Measurements from ENCODE around the gene CNBP.
"Not testable (repeated sequence)": the region's sequence is repeated elsewhere in the genome, so short reads cannot be mapped to it uniquely, and the experiment has no call there.

Gene CNBP

DNA sequence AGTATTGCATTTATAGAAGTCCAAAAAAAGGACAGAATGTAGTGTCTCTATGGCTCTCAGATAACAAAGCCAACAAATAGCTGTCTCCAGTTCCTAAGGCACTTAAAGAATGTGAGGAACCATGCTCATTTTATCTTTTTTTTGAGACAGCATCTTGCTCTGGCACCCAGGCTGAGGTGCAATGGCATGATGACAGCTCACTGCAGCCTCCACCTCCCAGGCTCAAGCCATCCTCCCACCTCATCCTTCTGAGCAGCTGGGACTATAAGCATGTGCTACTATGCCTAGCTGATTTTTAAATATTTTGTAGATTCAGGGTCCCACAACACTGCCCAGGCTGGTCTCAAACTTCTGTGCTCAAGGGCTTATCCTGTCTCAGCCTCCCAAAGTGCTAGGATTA lies 38.9 kb downstream of the CNBP start:
- TF ChIP-seq, protein P1, sequence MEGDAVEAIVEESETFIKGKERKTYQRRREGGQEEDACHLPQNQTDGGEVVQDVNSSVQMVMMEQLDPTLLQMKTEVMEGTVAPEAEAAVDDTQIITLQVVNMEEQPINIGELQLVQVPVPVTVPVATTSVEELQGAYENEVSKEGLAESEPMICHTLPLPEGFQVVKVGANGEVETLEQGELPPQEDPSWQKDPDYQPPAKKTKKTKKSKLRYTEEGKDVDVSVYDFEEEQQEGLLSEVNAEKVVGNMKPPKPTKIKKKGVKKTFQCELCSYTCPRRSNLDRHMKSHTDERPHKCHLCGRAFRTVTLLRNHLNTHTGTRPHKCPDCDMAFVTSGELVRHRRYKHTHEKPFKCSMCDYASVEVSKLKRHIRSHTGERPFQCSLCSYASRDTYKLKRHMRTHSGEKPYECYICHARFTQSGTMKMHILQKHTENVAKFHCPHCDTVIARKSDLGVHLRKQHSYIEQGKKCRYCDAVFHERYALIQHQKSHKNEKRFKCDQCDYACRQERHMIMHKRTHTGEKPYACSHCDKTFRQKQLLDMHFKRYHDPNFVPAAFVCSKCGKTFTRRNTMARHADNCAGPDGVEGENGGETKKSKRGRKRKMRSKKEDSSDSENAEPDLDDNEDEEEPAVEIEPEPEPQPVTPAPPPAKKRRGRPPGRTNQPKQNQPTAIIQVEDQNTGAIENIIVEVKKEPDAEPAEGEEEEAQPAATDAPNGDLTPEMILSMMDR (IDR thresholded peaks at IDR 0.05; ENCODE audit: low read length, missing control alignments), result no peak
- no peak overlapping the region for H3K4me3 ChIP-seq (replicated peaks; ENCODE audit: low read depth, low read length)
- no peak for DNase-seq (ENCODE audit: low read depth)

DNA sequence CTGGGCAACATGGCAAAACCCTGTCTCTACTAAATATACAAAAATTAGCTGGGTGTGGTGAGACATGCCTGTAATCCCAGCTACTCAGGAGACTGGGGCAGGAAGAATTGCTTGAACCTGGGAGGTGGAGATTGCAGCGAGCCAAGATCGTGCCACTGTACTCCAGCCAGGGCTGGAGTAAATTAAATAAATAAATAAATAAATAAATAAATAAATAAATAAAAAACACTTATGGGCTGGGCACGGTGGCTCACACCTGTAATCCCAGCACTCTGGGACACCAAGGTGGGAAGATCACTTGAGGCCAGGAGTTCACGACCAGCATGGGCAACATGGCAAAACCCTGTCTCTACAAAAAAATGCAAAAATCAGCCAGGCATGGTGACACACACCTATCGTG lies 42.7 kb downstream of the CNBP start:
- DNase-seq (ENCODE audit: low read depth); H3K4me3 ChIP-seq (replicated peaks; ENCODE audit: low read depth, low read length): not testable (repeated sequence)

DNA sequence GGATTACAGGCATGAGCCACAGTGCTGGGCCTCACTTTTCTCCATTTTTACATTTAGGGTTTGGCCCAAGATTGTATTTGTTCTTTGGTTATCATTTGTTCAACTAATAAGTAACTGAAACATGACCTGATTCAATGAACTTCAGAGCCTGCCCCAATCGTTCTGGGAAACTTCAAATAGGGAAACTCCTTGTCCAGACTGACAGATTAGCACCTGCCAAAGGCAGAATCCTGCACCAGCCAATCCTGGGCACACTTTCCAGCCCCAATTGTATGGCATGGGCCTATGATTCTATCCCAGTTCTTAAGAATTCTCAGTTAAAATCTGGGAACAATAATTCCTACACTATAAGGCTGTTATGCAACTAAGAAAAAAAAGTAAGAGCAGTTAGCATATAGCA lies 43.8 kb downstream of the CNBP start:
- TF ChIP-seq, protein P1 (IDR thresholded peaks at IDR 0.05; ENCODE audit: low read length, missing control alignments), result no peak
- DNase-seq (ENCODE audit: low read depth), result no peak
- H3K4me3 ChIP-seq (replicated peaks; ENCODE audit: low read depth, low read length), result no peak overlapping the region

DNA sequence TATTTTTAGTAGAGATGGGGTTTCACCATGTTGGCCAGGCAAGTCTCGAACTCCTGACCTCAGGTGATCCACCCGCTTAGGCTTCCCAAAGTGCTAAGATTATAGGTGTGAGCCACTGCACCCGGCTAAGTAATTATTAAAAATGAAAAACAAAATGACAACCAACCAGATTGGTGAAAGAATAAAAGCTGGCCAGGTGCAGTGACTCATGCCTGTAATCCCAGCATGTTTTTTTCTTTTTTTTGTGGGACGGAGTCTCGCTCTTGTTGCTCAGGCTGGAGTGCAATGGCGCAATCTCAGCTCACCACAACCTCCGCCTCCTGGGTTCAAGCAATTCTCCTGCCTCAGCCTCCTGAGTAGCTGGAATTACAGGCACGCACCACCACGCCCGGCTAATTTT lies 47.4 kb downstream of the CNBP start:
- H3K4me3 ChIP-seq (replicated peaks; ENCODE audit: low read depth, low read length), result not testable (repeated sequence)

DNA sequence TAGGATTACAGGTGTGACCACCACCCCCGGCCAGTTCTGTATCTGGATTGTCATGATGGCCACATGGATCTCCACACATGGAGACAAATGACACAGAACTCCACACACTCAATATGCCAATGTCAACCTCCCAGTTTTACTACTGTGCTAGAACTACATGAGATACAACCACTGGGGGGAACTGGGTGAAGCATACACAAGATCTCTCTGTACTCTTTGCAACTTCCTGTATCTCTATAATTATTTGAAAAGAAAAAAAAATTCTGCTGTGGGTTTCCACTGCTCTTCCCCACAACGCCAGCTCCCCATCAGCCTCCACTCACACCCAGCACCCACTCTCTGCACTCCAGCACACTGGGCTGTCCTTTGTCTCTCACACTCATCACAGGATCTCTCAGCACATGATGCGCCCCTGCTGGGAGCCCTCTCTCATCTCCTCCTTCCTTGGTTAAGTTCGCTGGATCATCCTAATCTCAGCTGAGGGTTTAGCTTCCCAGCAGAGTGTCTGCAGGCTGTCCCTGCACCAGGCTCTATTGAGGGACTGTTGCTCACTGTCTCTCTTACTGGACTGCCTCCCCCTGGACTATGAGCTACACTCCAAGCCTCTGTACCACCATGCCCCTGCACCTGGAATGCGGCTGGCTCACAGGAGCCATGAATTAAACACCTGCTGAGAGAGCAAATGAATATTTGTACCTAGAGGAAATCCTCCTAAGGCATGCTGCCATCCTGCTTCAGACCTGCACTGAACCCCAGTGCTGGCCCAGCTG lies 51.4 kb downstream of the CNBP start:
- TF ChIP-seq, protein P1 (IDR thresholded peaks at IDR 0.05; ENCODE audit: low read length, missing control alignments), result no peak

More for the DNA sequence above, 47.4 kb downstream of the CNBP start:
- DNase-seq (ENCODE audit: low read depth), result not testable (repeated sequence)

DNA sequence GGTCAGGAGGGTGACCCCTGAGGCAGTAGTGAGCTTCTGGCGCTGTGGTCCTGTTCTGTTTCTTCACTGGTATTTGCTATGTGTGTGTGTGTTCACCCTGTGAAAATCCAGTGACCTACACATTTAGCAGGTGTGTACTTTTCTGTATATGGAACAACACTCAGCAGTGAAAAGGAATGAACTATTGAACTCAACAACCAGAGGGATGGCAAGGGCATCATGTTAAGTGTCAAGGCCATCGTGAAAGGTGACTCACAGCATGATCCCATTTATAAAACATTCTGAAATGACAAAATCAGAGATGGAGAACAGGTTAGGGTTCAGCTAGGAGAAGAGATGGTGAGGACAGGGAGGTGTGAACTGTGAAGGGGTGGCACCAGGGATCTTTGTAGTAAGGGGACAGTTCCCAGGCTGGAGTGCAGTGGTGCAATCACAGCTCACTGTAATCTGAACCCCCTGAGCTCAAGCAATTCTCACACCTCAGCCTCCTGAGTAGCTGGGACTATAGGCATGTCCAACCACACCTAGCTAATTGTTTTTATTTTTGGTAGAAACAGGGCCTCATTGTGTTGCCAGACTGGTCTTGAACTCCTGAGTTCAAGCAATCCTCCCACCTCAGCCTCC lies 52.1 kb downstream of the CNBP start:
- no peak for DNase-seq (ENCODE audit: low read depth)
- H3K4me3 ChIP-seq (replicated peaks; ENCODE audit: low read depth, low read length), result no peak overlapping the region

More for the DNA sequence above, 51.4 kb downstream of the CNBP start:
- no peak for DNase-seq (ENCODE audit: low read depth)
- H3K4me3 ChIP-seq (replicated peaks; ENCODE audit: low read depth, low read length), result no peak overlapping the region

DNA sequence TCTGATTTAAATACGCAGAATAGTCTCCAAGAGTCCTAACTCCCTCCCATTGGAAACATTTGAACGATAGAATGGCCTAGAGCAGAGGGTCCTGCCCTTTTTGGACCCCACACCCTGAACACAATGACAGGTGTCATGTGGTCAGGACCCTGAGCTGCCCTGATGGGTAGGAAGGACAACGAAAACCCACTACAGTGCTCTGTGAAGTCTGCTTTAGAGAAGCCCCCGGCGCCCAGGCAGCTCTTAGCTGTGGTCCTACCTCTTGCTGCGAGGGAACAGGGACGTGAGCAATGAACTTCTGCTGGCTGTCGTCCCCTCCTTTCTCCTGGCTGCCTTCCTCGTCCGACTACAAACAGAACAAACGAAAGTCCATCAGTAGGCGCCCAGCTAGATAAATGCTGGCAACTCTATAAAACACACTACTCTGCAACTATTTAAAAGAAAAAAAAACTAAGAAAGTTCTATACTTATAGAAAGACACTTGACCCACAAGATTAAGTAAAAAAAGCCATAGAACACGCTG lies 53.3 kb downstream of the CNBP start:
- TF ChIP-seq, protein P1 (IDR thresholded peaks at IDR 0.05; ENCODE audit: low read length, missing control alignments), result no peak
- no peak overlapping the region for H3K4me3 ChIP-seq (replicated peaks; ENCODE audit: low read depth, low read length)
- no peak for DNase-seq (ENCODE audit: low read depth)

More for the DNA sequence above, 52.1 kb downstream of the CNBP start:
- TF ChIP-seq, protein P1 (IDR thresholded peaks at IDR 0.05; ENCODE audit: low read length, missing control alignments), result no peak

All from fibroblast of pulmonary artery (primary cell).